GM12892 (cell line): Measurements from ENCODE around the gene TMUB1.

Experiments
- POLR2A ChIP-seq: IDR thresholded peaks from 2 replicates; pipeline ENCODE4 v1.6.1; 2011; ENCODE audit warnings: low read depth, low read length, control low read depth
- POLR2AphosphoS5 ChIP-seq: IDR thresholded peaks from 2 replicates; pipeline ENCODE4 v1.6.1; 2011; ENCODE audit warnings: low read depth, low read length, control low read depth
- TAF1 ChIP-seq: IDR thresholded peaks from 2 replicates; pipeline ENCODE4 v1.6.1; 2011; ENCODE audit warnings: low read depth, mild to moderate bottlenecking, control low read depth, low read length, borderline replicate concordance

DNA sequence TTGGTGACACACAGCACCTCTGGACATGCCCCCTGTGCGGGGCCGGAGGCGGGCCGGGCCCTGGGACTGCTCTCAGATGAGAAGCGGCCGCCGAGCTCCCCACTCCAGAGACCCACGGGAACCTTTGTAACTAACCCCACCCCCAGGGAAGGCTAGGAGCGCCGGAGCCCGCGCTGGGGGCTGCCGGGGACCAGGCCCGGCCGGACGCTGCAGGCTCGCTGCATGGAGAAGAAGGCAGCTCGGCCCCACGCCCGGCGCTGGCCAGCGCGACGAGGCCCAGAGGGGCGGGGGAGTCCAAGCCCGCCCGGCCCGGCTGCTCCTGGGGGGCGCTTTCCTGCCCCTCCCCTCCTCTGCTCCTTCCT lies 39.5 kb upstream of the TMUB1 start:
- TF ChIP-seq POLR2AphosphoS5 (no peak), TAF1 (no peak), POLR2A (no peak)
